NCI-H2196 (cell line): Measurements from ENCODE around the gene SPATC1L.

Source experiments
- DNase-seq: peaks from one replicate; lab custom pipeline; 2025; ENCODE audit not compliant: unreplicated experiment; lab: John Stamatoyannopoulos, UW

Gene SPATC1L

GRCh38 chr21:46111193-46111571, 73.1 kb downstream of the SPATC1L start:
- no peak for DNase-seq
